ENCODE results near the gene KTN1.

KTN1 gene

GRCh38 chr14:55715889-55716288 is 135.9 kb downstream of the KTN1 start:
- Histone ChIP-seq H3K27ac (replicated peaks) (no peak overlapping the region), H3K27me3 (ENCODE audit: insufficient read depth, poor library complexity, severe bottlenecking) (no peaks in the 10 kb centered on the region), H3K4me3 (replicated peaks; ENCODE audit: insufficient read depth, low read length) (no peak overlapping the region)
- peak in 1 of 2 experiments; percentile 22 for DNase-seq (ENCODE audit: low read depth in 1 of 2, low spot score in 1 of 2)
- TF ChIP-seq SPI1 (IDR thresholded peaks at IDR 0.05; ENCODE audit: borderline replicate concordance, low read depth) (no peak), CTCF (IDR thresholded peaks at IDR 0.05; ENCODE audit: insufficient read depth, low read length) (no peak), POLR2AphosphoS5 (IDR thresholded peaks at IDR 0.05; ENCODE audit: low read depth) (no peak), GABPA (IDR thresholded peaks at IDR 0.05; ENCODE audit: low read depth) (no peak), REST (IDR thresholded peaks at IDR 0.05; ENCODE audit: insufficient replicate concordance, low read depth) (no peak)

GRCh38 chr14:55717621-55718020 is 137.6 kb downstream of the KTN1 start:
- DNase-seq (ENCODE audit: low read depth in 1 of 2, low spot score in 1 of 2) = no peak
- TF ChIP-seq GABPA (IDR thresholded peaks at IDR 0.05; ENCODE audit: low read depth) (no peak), REST (IDR thresholded peaks at IDR 0.05; ENCODE audit: insufficient replicate concordance, low read depth) (no peak), SPI1 (IDR thresholded peaks at IDR 0.05; ENCODE audit: borderline replicate concordance, low read depth) (no peak), POLR2AphosphoS5 (IDR thresholded peaks at IDR 0.05; ENCODE audit: low read depth) (no peak), CTCF (IDR thresholded peaks at IDR 0.05; ENCODE audit: insufficient read depth, low read length) (no peak)
- no peak overlapping the region for H3K27ac ChIP-seq (replicated peaks)
- H3K4me3 ChIP-seq (replicated peaks; ENCODE audit: insufficient read depth, low read length) = no peak overlapping the region
- H3K27me3 ChIP-seq (ENCODE audit: insufficient read depth, poor library complexity, severe bottlenecking) = no peaks in the 10 kb centered on the region

GRCh38 chr14:55718551-55718950 is 138.5 kb downstream of the KTN1 start:
- DNase-seq (ENCODE audit: low read depth in 1 of 2, low spot score in 1 of 2) = no peak
- no peak overlapping the region for H3K27ac ChIP-seq (replicated peaks)
- H3K4me3 ChIP-seq (replicated peaks; ENCODE audit: insufficient read depth, low read length) = no peak overlapping the region
- no peak for TF ChIP-seq GABPA (IDR thresholded peaks at IDR 0.05; ENCODE audit: low read depth)
- TF ChIP-seq CTCF (IDR thresholded peaks at IDR 0.05; ENCODE audit: insufficient read depth, low read length) = no peak
- no peak for TF ChIP-seq POLR2AphosphoS5 (IDR thresholded peaks at IDR 0.05; ENCODE audit: low read depth)
- no peak for TF ChIP-seq REST (IDR thresholded peaks at IDR 0.05; ENCODE audit: insufficient replicate concordance, low read depth)
- TF ChIP-seq SPI1 (IDR thresholded peaks at IDR 0.05; ENCODE audit: borderline replicate concordance, low read depth) = no peak
- no peaks in the 10 kb centered on the region for H3K27me3 ChIP-seq (ENCODE audit: insufficient read depth, poor library complexity, severe bottlenecking)
